GM13977 (cell line): ENCODE results near the gene FAM222B.

ENCODE experiments used
- DNase-seq: peaks from one replicate; pipeline ENCODE4 v3.0.0; 2012; ENCODE audit warnings: low spot score
- in situ Hi-C: fragments of 300-500 bp; cut with MboI; formaldehyde crosslinking; loops from one replicate; pipeline ENCODE4 v1.12.0; 2022; ENCODE audit warnings: low sequenced_read_pairs, low pct_unique_long_range_greater_than_20kb, mixed read lengths, inconsistent platforms; ENCODE audit not compliant: unreplicated experiment
- TF ChIP-seq, protein P1 (sequence below): IDR thresholded peaks from 2 replicates; pipeline ENCODE4 v1.5.1; 2012; ENCODE audit warnings: mild to moderate bottlenecking, control low read depth; ENCODE audit not compliant: insufficient read depth; ENCODE audit errors: extremely low read depth, missing control alignments

Gene FAM222B

DNA sequence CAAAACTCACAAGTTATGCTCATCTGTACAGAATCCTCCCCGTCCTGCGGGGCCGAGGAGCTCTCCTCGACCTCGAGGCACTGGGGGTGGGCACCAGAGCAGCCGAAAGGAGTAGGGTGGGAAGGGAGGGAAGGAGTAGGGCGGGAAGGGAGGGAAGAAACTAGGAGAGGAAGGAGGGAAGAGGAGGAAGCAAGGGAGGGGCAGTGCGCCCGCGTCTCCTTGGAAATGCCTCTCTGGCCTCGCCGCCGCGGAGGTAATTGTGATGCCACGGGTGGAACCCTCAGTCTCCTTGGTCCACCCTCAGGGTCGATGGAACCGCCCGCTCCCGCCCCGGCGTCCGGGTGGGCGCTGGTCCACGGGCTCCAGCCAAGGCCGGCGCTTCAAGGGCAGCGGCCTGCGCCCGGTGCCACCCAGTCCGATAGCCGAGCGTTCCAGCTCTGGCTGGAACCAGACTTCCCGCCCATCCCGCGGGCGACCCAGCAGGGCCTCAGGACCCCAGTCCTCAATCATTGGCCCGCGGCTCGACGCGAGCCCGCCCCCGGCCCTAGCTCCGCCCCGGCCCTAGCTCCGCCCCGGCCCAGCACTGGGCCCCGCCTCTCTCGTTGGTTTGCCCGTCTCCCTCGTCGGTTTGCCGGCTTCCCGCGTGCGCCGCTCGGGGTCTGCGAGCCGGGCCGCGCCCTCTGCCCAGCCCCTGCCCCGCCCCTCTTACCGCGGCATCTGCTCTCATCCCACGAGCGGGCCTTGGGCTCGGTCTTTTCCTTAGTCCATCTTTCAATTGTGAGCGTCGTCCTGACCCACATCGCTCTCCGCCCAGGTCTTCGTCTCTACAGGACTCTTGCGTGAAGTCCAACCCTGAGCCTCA lies 131.5 kb downstream of the FAM222B start:
- TF ChIP-seq, protein P1, sequence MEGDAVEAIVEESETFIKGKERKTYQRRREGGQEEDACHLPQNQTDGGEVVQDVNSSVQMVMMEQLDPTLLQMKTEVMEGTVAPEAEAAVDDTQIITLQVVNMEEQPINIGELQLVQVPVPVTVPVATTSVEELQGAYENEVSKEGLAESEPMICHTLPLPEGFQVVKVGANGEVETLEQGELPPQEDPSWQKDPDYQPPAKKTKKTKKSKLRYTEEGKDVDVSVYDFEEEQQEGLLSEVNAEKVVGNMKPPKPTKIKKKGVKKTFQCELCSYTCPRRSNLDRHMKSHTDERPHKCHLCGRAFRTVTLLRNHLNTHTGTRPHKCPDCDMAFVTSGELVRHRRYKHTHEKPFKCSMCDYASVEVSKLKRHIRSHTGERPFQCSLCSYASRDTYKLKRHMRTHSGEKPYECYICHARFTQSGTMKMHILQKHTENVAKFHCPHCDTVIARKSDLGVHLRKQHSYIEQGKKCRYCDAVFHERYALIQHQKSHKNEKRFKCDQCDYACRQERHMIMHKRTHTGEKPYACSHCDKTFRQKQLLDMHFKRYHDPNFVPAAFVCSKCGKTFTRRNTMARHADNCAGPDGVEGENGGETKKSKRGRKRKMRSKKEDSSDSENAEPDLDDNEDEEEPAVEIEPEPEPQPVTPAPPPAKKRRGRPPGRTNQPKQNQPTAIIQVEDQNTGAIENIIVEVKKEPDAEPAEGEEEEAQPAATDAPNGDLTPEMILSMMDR: no peak
- in situ Hi-C loops: no loop called here
- DNase-seq: peak; percentile 98

DNA sequence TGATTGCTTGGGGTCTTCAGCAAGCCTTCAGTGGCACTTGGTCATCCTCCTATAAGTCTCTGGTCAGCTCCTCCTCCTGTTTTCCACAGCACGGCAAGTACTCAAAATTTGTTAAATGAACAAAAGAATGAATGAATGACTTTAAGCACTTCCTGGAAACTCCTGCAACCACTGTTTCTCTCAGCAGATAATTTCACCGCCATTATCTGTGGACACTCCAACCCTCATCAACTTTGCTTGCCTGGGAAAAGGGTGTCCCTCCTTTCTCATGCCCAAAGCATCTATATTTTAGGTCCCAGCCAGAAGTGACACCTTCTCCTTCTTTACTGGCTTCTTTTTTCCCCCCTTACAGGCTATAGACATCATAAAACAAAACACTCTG lies 135.3 kb downstream of the FAM222B start:
- no peak for DNase-seq
- TF ChIP-seq, protein P1: no peak
- in situ Hi-C loops: no loop called here

DNA sequence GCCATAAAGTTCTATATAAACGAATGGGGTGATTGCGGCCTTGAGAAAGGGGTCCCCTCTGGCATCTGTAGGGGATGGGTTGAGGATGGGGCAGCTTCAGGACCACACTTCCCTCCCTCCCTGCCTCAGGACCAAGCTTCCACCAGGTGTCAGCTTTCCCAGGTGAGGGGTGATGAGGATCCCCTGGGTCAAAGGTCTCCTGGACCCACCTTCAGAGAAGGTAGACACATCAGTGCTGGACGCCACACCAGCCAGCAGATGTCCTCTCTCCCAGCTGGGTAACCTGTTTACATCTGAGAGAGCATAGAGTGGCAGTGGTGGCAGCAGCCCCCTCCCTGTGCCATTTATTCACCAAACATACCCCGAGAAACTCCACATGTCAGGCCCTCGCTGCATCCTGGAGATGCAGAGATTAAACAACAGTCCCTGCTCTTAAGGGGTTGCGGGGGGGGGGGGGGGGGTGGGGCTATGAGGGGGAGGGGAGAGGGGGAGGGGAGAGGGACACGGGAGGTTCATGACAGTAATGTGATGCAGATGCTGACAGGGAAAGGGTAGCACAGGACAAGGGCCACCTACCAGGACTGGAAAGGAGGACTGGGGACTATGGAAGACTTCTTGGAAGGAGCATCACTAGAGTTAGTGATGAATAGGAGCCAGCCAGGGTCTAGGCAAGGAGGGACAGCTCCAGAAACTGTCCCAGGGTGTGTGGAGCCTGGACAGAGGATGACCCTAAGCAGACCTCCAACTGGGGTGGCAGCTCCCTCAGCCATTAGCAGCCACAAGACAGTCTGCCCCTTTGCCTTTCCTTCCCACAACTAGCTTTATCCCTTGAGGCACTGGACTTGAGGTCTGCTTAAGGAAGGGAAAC lies 135.9 kb downstream of the FAM222B start:
- in situ Hi-C loops: no loop called here
- DNase-seq: no peak
- TF ChIP-seq, protein P1: no peak
